ENCODE data around the gene GRK4.

The GRK4 gene

DNA sequence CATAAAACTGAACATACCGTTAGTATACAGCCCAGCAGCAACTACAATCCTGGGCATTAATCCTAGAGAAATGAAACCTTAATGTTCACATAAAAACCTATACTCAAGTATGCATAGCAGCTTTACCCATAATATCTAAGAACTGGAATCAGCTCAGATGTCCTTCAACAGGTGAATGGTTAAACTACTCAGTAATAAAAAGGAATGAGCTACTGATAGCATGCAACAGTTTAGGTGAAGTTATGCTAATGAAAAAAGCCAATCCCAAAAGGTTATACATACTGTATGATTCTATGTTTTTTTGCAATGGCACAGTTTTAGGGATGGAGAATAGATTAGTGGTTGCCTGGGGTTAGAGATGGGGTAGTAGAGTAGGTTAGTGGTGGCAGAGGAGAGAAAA lies 120.4 kb downstream of the GRK4 start:
- ChIA-PET POLR2A (interaction anchor here (1.7 kb wide), 1 partner anchor 9 kb away, joined by 5 read pairs; the partner anchor contains the start of genes HTT and HTT-AS), CTCF (interaction anchor here (1.9 kb wide), 1 partner anchor 23 kb away, joined by 7 read pairs; no protein-coding TSS in a partner anchor)
- Histone ChIP-seq H3K4me1 (ENCODE audit: control insufficient read depth, insufficient read depth, low read length) (no peaks in the 10 kb centered on the region), H3K9me3 (ENCODE audit: control insufficient read depth, insufficient read depth, low read depth, low read length) (no peaks in the 10 kb centered on the region), H3K27ac (ENCODE audit: extremely low read depth, low read depth, low read length) (no peak overlapping the region), H3K4me3 (ENCODE audit: low read depth, low read length) (no peak overlapping the region), H3K36me3 (ENCODE audit: control insufficient read depth in 2 of 2, insufficient read depth in 1 of 2, low read length in 2 of 2) (peaks cover 3 to 17% of the 10 kb centered on the region in 2 experiments; a peak in 2 of 3 replicates)
- TF ChIP-seq SCRT2 (tag by site-specific recombination; IDR thresholded peaks at IDR 0.05) (peak; percentile 82), ZNF48 (tag by site-specific recombination; IDR thresholded peaks at IDR 0.05) (no peak), SALL2 (tag by site-specific recombination; IDR thresholded peaks at IDR 0.05; ENCODE audit: borderline replicate concordance) (no peak), RBAK (tag by site-specific recombination; IDR thresholded peaks at IDR 0.05) (no peak), SCRT1 (tag by site-specific recombination; IDR thresholded peaks at IDR 0.05; ENCODE audit: borderline replicate concordance) (peak; percentile 58; the same call in 1 of the 2 replicates)

- Histone ChIP-seq H3K9me3 (ENCODE audit: control insufficient read depth, insufficient read depth, low read depth, low read length) (no peaks in the 10 kb centered on the region), H3K4me3 (ENCODE audit: low read depth, low read length) (no peak overlapping the region), H3K4me1 (ENCODE audit: control insufficient read depth, insufficient read depth, low read length) (no peaks in the 10 kb centered on the region), H3K27ac (ENCODE audit: extremely low read depth, low read depth, low read length) (no peak overlapping the region), H3K36me3 (ENCODE audit: control insufficient read depth in 2 of 2, insufficient read depth in 1 of 2, low read length in 2 of 2) (peaks cover 3 to 23% of the 10 kb centered on the region in 2 experiments; a peak in 2 of 3 replicates)
- ChIA-PET POLR2A (no interaction called here), CTCF (no interaction called here)
- TF ChIP-seq SP3 (tag by site-specific recombination; IDR thresholded peaks at IDR 0.05) (no peak), ZNF670 (tag by site-specific recombination; IDR thresholded peaks at IDR 0.05; ENCODE audit: low read depth) (no peak), ZNF121 (tag by site-specific recombination; IDR thresholded peaks at IDR 0.05) (no peak), ZFP41 (tag by site-specific recombination; IDR thresholded peaks at IDR 0.05; ENCODE audit: borderline replicate concordance) (no peak), ZNF785 (tag by site-specific recombination; IDR thresholded peaks at IDR 0.05) (no peak)
- TF ChIP-seq, protein P1, sequence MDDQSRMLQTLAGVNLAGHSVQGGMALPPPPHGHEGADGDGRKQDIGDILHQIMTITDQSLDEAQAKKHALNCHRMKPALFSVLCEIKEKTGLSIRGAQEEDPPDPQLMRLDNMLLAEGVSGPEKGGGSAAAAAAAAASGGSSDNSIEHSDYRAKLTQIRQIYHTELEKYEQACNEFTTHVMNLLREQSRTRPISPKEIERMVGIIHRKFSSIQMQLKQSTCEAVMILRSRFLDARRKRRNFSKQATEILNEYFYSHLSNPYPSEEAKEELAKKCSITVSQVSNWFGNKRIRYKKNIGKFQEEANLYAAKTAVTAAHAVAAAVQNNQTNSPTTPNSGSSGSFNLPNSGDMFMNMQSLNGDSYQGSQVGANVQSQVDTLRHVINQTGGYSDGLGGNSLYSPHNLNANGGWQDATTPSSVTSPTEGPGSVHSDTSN (CRISPR knock-in tag; IDR thresholded peaks at IDR 0.05), result no peak
- TF ChIP-seq, protein P2, sequence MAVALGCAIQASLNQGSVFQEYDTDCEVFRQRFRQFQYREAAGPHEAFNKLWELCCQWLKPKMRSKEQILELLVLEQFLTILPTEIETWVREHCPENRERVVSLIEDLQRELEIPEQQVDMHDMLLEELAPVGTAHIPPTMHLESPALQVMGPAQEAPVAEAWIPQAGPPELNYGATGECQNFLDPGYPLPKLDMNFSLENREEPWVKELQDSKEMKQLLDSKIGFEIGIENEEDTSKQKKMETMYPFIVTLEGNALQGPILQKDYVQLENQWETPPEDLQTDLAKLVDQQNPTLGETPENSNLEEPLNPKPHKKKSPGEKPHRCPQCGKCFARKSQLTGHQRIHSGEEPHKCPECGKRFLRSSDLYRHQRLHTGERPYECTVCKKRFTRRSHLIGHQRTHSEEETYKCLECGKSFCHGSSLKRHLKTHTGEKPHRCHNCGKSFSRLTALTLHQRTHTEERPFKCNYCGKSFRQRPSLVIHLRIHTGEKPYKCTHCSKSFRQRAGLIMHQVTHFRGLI (tag by site-specific recombination; IDR thresholded peaks at IDR 0.05), result no peak
- TF ChIP-seq, protein P3, sequence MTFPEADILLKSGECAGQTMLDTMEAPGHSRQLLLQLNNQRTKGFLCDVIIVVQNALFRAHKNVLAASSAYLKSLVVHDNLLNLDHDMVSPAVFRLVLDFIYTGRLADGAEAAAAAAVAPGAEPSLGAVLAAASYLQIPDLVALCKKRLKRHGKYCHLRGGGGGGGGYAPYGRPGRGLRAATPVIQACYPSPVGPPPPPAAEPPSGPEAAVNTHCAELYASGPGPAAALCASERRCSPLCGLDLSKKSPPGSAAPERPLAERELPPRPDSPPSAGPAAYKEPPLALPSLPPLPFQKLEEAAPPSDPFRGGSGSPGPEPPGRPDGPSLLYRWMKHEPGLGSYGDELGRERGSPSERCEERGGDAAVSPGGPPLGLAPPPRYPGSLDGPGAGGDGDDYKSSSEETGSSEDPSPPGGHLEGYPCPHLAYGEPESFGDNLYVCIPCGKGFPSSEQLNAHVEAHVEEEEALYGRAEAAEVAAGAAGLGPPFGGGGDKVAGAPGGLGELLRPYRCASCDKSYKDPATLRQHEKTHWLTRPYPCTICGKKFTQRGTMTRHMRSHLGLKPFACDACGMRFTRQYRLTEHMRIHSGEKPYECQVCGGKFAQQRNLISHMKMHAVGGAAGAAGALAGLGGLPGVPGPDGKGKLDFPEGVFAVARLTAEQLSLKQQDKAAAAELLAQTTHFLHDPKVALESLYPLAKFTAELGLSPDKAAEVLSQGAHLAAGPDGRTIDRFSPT (tag by site-specific recombination; IDR thresholded peaks at IDR 0.05), result no peak
- TF ChIP-seq, protein P4, sequence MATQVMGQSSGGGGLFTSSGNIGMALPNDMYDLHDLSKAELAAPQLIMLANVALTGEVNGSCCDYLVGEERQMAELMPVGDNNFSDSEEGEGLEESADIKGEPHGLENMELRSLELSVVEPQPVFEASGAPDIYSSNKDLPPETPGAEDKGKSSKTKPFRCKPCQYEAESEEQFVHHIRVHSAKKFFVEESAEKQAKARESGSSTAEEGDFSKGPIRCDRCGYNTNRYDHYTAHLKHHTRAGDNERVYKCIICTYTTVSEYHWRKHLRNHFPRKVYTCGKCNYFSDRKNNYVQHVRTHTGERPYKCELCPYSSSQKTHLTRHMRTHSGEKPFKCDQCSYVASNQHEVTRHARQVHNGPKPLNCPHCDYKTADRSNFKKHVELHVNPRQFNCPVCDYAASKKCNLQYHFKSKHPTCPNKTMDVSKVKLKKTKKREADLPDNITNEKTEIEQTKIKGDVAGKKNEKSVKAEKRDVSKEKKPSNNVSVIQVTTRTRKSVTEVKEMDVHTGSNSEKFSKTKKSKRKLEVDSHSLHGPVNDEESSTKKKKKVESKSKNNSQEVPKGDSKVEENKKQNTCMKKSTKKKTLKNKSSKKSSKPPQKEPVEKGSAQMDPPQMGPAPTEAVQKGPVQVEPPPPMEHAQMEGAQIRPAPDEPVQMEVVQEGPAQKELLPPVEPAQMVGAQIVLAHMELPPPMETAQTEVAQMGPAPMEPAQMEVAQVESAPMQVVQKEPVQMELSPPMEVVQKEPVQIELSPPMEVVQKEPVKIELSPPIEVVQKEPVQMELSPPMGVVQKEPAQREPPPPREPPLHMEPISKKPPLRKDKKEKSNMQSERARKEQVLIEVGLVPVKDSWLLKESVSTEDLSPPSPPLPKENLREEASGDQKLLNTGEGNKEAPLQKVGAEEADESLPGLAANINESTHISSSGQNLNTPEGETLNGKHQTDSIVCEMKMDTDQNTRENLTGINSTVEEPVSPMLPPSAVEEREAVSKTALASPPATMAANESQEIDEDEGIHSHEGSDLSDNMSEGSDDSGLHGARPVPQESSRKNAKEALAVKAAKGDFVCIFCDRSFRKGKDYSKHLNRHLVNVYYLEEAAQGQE (tag by site-specific recombination; IDR thresholded peaks at IDR 0.05), result no peak
- TF ChIP-seq, protein P5, sequence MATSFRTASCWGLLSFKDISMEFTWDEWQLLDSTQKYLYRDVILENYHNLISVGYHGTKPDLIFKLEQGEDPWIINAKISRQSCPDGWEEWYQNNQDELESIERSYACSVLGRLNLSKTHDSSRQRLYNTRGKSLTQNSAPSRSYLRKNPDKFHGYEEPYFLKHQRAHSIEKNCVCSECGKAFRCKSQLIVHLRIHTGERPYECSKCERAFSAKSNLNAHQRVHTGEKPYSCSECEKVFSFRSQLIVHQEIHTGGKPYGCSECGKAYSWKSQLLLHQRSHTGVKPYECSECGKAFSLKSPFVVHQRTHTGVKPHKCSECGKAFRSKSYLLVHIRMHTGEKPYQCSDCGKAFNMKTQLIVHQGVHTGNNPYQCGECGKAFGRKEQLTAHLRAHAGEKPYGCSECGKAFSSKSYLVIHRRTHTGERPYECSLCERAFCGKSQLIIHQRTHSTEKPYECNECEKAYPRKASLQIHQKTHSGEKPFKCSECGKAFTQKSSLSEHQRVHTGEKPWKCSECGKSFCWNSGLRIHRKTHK (tag by site-specific recombination; IDR thresholded peaks at IDR 0.05), result no peak
Measured at GRCh38 chr4:3085948-3086670, 122.7 kb downstream of the GRK4 start.

All from HEK293 (cell line).